ENCODE results near the gene CREBL2. TPM values are rescaled to one million over a fixed set of nuclear protein-coding genes. Genes with fewer than 3 reads are reported as not detected.

Gene CREBL2
- total RNA-seq, 1 donor = 33.2 TPM

- TF ChIP-seq, protein P1, sequence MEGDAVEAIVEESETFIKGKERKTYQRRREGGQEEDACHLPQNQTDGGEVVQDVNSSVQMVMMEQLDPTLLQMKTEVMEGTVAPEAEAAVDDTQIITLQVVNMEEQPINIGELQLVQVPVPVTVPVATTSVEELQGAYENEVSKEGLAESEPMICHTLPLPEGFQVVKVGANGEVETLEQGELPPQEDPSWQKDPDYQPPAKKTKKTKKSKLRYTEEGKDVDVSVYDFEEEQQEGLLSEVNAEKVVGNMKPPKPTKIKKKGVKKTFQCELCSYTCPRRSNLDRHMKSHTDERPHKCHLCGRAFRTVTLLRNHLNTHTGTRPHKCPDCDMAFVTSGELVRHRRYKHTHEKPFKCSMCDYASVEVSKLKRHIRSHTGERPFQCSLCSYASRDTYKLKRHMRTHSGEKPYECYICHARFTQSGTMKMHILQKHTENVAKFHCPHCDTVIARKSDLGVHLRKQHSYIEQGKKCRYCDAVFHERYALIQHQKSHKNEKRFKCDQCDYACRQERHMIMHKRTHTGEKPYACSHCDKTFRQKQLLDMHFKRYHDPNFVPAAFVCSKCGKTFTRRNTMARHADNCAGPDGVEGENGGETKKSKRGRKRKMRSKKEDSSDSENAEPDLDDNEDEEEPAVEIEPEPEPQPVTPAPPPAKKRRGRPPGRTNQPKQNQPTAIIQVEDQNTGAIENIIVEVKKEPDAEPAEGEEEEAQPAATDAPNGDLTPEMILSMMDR (IDR thresholded peaks at IDR 0.05; ENCODE audit: insufficient read depth, low read depth, low read length) = no peak
- H3K4me3 ChIP-seq (ENCODE audit: low read depth, low read length) = no peak overlapping the region
- no peak for DNase-seq (ENCODE audit: low read depth)
Measured at GRCh38 chr12:12622418-12622817, 10.7 kb downstream of the CREBL2 start.

DNA sequence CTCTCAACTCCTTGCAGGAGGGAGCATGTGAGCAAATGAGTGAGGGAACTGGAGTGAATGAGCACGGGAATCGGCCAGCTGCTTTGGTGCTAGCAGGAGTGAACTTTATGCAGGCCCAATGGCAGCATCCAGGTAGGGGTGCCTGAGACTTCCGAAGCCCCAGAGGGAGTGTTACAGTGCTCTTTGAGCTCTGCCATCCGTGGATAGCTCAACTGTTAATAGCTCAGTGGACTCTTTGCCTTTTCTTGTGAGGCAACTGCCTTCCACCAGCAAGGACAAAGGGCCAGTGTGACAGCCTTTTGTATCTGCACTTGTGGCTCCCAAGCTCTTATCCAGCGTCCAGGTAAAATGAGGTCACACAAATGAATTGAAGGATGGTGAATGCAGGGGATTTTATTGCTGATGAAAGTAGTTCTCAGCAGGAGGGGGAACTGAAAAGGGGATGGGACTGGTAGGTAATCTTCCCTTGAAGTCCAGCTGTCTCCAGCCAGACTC lies 12.9 kb downstream of the CREBL2 start:
- H3K4me3 ChIP-seq (ENCODE audit: low read depth, low read length) = no peak overlapping the region
- no peak for DNase-seq (ENCODE audit: low read depth)

DNA sequence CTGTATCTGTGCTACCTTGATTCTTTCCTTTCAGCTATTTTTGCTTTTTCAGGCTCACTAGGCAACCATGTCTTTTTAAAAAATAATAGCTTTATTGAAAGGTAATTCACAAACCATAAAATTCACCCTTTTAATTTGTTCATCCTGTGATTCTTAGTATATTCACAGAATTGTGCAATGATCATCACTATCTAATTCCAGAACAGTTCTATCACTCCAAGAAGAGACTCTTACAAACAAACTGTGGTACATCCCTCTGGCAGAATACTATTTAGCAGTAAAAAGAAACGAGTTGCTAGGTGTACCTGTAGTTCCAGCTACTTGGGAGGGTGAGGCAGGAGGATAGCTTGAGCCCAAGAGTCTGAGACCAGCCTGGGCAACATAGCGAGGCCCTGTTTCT lies 14.8 kb downstream of the CREBL2 start:
- no peak for DNase-seq (ENCODE audit: low read depth)
- TF ChIP-seq, protein P1 (IDR thresholded peaks at IDR 0.05; ENCODE audit: insufficient read depth, low read depth, low read length) = no peak
- no peak overlapping the region for H3K4me3 ChIP-seq (ENCODE audit: low read depth, low read length)

More for the DNA sequence above, 12.9 kb downstream of the CREBL2 start:
- TF ChIP-seq, protein P1 (IDR thresholded peaks at IDR 0.05; ENCODE audit: insufficient read depth, low read depth, low read length) = no peak

- DNase-seq (ENCODE audit: low read depth) = no peak
- no peak overlapping the region for H3K4me3 ChIP-seq (ENCODE audit: low read depth, low read length)
- TF ChIP-seq, protein P1 (IDR thresholded peaks at IDR 0.05; ENCODE audit: insufficient read depth, low read depth, low read length) = no peak
Measured at GRCh38 chr12:12627308-12627827, 15.7 kb downstream of the CREBL2 start.

DNA sequence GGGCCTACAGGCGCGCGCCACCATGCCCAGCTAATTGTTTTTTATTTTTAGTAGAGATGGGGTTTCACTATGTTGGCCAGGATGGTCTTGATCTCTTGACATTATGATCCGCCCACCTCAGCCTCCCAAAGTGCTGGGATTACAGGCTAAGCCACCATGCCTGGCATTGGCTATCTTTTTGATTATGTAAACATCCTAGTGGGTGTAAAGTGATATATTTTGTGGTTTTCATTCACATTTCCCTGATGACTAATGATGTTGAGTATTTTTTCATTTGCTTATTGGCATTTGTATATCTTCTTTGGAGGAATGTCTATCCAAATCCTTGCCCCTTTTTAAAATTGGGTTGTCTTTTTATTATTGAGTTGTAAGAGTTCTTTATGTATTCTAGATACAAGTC lies 16.3 kb downstream of the CREBL2 start:
- no peak overlapping the region for H3K4me3 ChIP-seq (ENCODE audit: low read depth, low read length)
- DNase-seq (ENCODE audit: low read depth) = peak; percentile 48
- TF ChIP-seq, protein P1 (IDR thresholded peaks at IDR 0.05; ENCODE audit: insufficient read depth, low read depth, low read length) = no peak

DNA sequence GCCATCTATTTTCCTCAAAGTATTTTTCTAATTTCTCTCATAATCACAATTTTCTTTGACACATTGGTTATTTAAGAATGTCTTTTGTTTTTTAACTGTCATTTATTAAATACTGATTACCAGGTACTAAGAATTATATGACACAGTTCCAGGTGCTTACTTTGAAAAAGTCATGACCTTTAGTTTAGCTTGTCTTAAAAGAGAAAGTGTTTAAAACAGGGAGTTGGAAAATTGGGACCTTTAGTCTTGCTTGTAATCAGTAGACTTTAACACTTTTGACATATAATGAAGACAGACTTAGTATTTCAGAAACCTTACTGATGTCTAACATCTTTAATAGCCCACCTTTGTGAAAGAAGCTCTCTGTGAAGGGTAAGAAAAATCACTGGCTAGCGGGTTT lies 19.2 kb downstream of the CREBL2 start:
- TF ChIP-seq, protein P1 (IDR thresholded peaks at IDR 0.05; ENCODE audit: insufficient read depth, low read depth, low read length) = no peak
- no peak for DNase-seq (ENCODE audit: low read depth)
- no peak overlapping the region for H3K4me3 ChIP-seq (ENCODE audit: low read depth, low read length)

GRCh38 chr12:12635651-12636050 lies 24.0 kb downstream of the CREBL2 start:
- TF ChIP-seq, protein P1 (IDR thresholded peaks at IDR 0.05; ENCODE audit: insufficient read depth, low read depth, low read length) = no peak
- H3K4me3 ChIP-seq (ENCODE audit: low read depth, low read length) = no peak overlapping the region
- no peak for DNase-seq (ENCODE audit: low read depth)
